ENCODE data around the gene RCL1.
A peak's percentile ranks its signal among the peaks of the same experiment; 100 is the strongest.
"Not testable (repeated sequence)": the region's sequence is repeated elsewhere in the genome, so short reads cannot be mapped to it uniquely, and the experiment has no call there.

The RCL1 gene

GRCh38 chr9:4792572-4793458 lies at the start of gene RCL1:
Gene RCL1 (plus strand): TSS chr9:4792944. CDS start chr9:4793092, 148 bp downstream.
- no peaks in the 10 kb centered on the region for H3K36me3 Mint-ChIP-seq (ENCODE audit: low read depth)
- no peaks in the 10 kb centered on the region for H3K27me3 Mint-ChIP-seq (ENCODE audit: low read depth)
- H3K27ac Mint-ChIP-seq, result peak within 1 kb of the TSS; percentile 56 to 79 (median 70)
- peak within 1 kb of the TSS; percentile 98 to 99 (median 99) for H3K4me3 Mint-ChIP-seq
- no peaks in the 10 kb centered on the region for H3K9me3 Mint-ChIP-seq
- peaks cover 34% of the 10 kb centered on the region for H3K4me1 Mint-ChIP-seq
- TF ChIP-seq CTCF (IDR thresholded peaks at IDR 0.05; ENCODE audit: unreplicated experiment in 3 of 3), result no peak

- TF ChIP-seq CTCF (IDR thresholded peaks at IDR 0.05; ENCODE audit: unreplicated experiment in 3 of 3), result no peak
- no peaks in the 10 kb centered on the region for H3K9me3 Mint-ChIP-seq
- H3K36me3 Mint-ChIP-seq (ENCODE audit: low read depth), result no peaks in the 10 kb centered on the region
- H3K4me3 Mint-ChIP-seq, result peak overlapping the region; percentile 62 to 89 (median 87)
- peaks cover 16% of the 10 kb centered on the region for H3K4me1 Mint-ChIP-seq
- H3K27me3 Mint-ChIP-seq (ENCODE audit: low read depth), result no peaks in the 10 kb centered on the region
- H3K27ac Mint-ChIP-seq, result peak overlapping the region; percentile 18 to 94 (median 19)
Measured at GRCh38 chr9:4743131-4743875, 49.4 kb upstream of the RCL1 start.

GRCh38 chr9:4746278-4747030 lies 46.3 kb upstream of the RCL1 start:
- no peaks in the 10 kb centered on the region for H3K9me3 Mint-ChIP-seq

GRCh38 chr9:4748612-4749011 lies 44.1 kb upstream of the RCL1 start:
- no peaks in the 10 kb centered on the region for H3K9me3 Mint-ChIP-seq
- no peak overlapping the region for H3K4me3 Mint-ChIP-seq
- H3K4me1 Mint-ChIP-seq, result no peaks in the 10 kb centered on the region
- peaks cover 3% of the 10 kb centered on the region for H3K27me3 Mint-ChIP-seq (ENCODE audit: low read depth)
- no peak for TF ChIP-seq CTCF (IDR thresholded peaks at IDR 0.05; ENCODE audit: unreplicated experiment in 3 of 3)
- H3K36me3 Mint-ChIP-seq (ENCODE audit: low read depth), result no peaks in the 10 kb centered on the region
- no peak overlapping the region for H3K27ac Mint-ChIP-seq

More at GRCh38 chr9:4746278-4747030, 46.3 kb upstream of the RCL1 start:
- Mint-ChIP-seq H3K36me3 (ENCODE audit: low read depth) (no peaks in the 10 kb centered on the region), H3K27me3 (ENCODE audit: low read depth) (no peaks in the 10 kb centered on the region), H3K4me1 (peaks cover 5% of the 10 kb centered on the region), H3K27ac (no peak overlapping the region), H3K4me3 (no peak overlapping the region)
- no peak for TF ChIP-seq CTCF (IDR thresholded peaks at IDR 0.05; ENCODE audit: unreplicated experiment in 3 of 3)

GRCh38 chr9:4750023-4750673 lies 42.6 kb upstream of the RCL1 start:
- Mint-ChIP-seq H3K27me3 (ENCODE audit: low read depth) (peaks cover 3% of the 10 kb centered on the region), H3K9me3 (no peaks in the 10 kb centered on the region), H3K36me3 (ENCODE audit: low read depth) (no peaks in the 10 kb centered on the region), H3K27ac (no peak overlapping the region), H3K4me3 (no peak overlapping the region), H3K4me1 (no peaks in the 10 kb centered on the region)
- TF ChIP-seq CTCF (IDR thresholded peaks at IDR 0.05; ENCODE audit: unreplicated experiment in 3 of 3), result peak; percentile 48 to 70 (median 55)

GRCh38 chr9:4754530-4754929 lies 38.2 kb upstream of the RCL1 start:
- not testable (repeated sequence) for H3K27me3 Mint-ChIP-seq (ENCODE audit: low read depth); H3K4me1 Mint-ChIP-seq; H3K9me3 Mint-ChIP-seq; H3K36me3 Mint-ChIP-seq (ENCODE audit: low read depth); H3K4me3 Mint-ChIP-seq
- H3K27ac Mint-ChIP-seq, result peak overlapping the region in 1 of 3 experiments; percentile 95
